Gastrocnemius medialis (tissue), 4 donors: ENCODE data around the gene PDS5A. TPM values are rescaled to one million over a fixed set of nuclear protein-coding genes. Genes with fewer than 3 reads are reported as not detected.

ENCODE experiments used
- ATAC-seq, 2 donors: fragments of 150-250 bp; one replicate each; pipeline ENCODE4 v1.9.1; 2016
- DNase-seq, 2 donors: peaks; one replicate each; pipeline ENCODE4 v3.0.0-alpha.2; 2019
- H3K27ac ChIP-seq, 4 donors: fragments of 200-600 bp; sonication (generic); 1 replicate in 1 of 4; 2 replicates in 3 of 4; pipeline ENCODE4 v1.5.1; 2016 to 2018; ENCODE audit warnings: mild to moderate bottlenecking in 2 of 4, moderate library complexity in 1 of 4
- H3K27me3 ChIP-seq, 3 donors: fragments of 200-600 bp; sonication (generic) in 2 of 3; 1 replicate in 1 of 3; 2 replicates in 2 of 3; pipeline versions ENCODE4 v1.5.1 to v1.6.0; 2016 to 2019; ENCODE audit warnings: mild to moderate bottlenecking in 1 of 3, moderate library complexity in 1 of 3
- H3K36me3 ChIP-seq, 2 donors: fragments of 200-600 bp; sonication (generic) in 1 of 2; one replicate each; pipeline ENCODE4 v1.5.1; 2017 to 2018
- H3K4me1 ChIP-seq, 2 donors: fragments of 200-600 bp; sonication (generic) in 1 of 2; one replicate each; pipeline ENCODE4 v1.5.1; 2016 to 2017; ENCODE audit warnings: mild to moderate bottlenecking in 2 of 2
- H3K4me3 ChIP-seq, 4 donors: fragments of 200-600 bp; sonication (generic) in 3 of 4; 1 replicate in 1 of 4; 2 replicates in 3 of 4; pipeline ENCODE4 v1.5.1; 2016 to 2019; ENCODE audit warnings: mild to moderate bottlenecking in 2 of 4
- H3K9me3 ChIP-seq, 3 donors: fragments of 200-600 bp; sonication (generic) in 2 of 3; 1 replicate in 1 of 3; 2 replicates in 2 of 3; pipeline ENCODE4 v1.5.1; 2016 to 2019
- CTCF ChIP-seq, 5 experiments: fragments of 450-650 bp in 3 of 5; fragments of 200-600 bp in 2 of 5; sonication (generic) in 2 of 5; IDR thresholded peaks in 4 of 5; conservative IDR thresholded peaks in 1 of 5; 1 replicate in 4 of 5; 2 replicates in 1 of 5; pipeline ENCODE4 v1.5.1; 2016 to 2019; ENCODE audit warnings: antibody characterized with exemption in 5 of 5, mild to moderate bottlenecking in 3 of 5, moderate library complexity in 3 of 5
- POLR2A ChIP-seq, 2 donors: fragments of 450-650 bp; IDR thresholded peaks; one replicate each; pipeline ENCODE4 v1.6.1; 2017; ENCODE audit warnings: antibody characterized with exemption in 2 of 2, mild to moderate bottlenecking in 2 of 2, moderate library complexity in 2 of 2
- in situ Hi-C, 4 donors: fragments of 200-750 bp; cut with MboI; loops; one replicate each; pipeline versions ENCODE4 v1.15.0 to v1.8.0; 2017; ENCODE audit warnings: low sequenced_read_pairs in 4 of 4
- intact Hi-C: fragments of 100-400 bp; cut with DNase I; formaldehyde crosslinking; loops from one replicate; pipeline ENCODE4 v1.15.1; 2023; ENCODE audit warnings: low total_unique reads
- total RNA-seq, 4 donors: library from RNA; depleted of rRNA; stranded (reverse); fragments of >200 nt; gene quantifications; one replicate each; pipeline versions ENCODE4 v1.1.0 to v1.2.3, GENCODE V29; 2016

Gene PDS5A
- total RNA-seq, 4 donors from 2014 or later = 28.3 to 40.6 (median 36.7) TPM

DNA sequence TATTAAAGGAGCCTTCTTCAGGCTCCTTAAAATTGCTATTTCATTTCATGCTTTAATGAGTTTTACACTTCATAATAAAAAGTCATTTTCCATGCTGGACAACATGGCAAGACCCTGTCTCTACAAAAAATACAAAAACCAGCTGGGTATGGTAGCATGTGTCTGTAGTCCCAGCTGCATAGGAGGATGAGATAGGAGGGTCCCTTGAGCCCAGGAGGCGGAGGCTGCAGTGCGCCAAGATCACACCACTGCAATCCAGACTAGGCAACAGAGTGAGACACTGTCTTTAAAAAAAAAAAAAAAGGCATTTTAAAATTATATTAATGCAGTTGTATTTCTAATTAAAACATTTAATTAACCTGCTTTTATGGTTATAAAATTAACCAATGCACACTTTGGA lies 49.2 kb downstream of the PDS5A start:
- H3K27ac ChIP-seq = no peak overlapping the region
- H3K9me3 ChIP-seq = no peaks in the 10 kb centered on the region
- H3K4me3 ChIP-seq = no peak overlapping the region
- no peaks in the 10 kb centered on the region for H3K27me3 ChIP-seq
- in situ Hi-C loops = no loop called here
- intact Hi-C loops = no loop called here
- peaks cover 4 to 6% of the 10 kb centered on the region in 2 donors for H3K4me1 ChIP-seq
- peaks cover 0 to 15% of the 10 kb centered on the region in 2 donors for H3K36me3 ChIP-seq
- ATAC-seq = no peak
- no peak for DNase-seq
- TF ChIP-seq CTCF (IDR thresholded peaks at IDR 0.05 in 4 of 5, conservative IDR thresholded peaks at IDR 0.05 in 1 of 5) = no peak
- TF ChIP-seq POLR2A (IDR thresholded peaks at IDR 0.05) = no peak

DNA sequence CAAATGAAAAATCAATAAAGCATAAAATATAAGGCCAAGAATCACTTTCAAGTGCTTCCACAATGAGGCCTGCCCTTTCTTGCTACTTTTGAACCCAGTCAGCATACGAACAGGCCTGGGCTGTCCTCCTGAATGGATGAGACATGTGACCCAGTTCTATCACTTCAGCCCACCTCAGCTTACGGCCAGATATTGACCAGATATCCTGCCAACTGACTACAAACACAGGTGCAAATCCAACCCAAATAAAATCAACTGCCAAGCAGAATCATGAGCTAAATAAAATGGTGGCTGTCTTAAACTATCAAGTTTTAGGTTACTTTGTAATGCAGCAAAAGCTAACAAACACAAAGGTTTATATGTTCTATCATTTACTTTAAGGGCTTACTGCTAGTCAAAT lies 53.7 kb downstream of the PDS5A start:
- in situ Hi-C loops = no loop called here
- no peak overlapping the region for H3K4me3 ChIP-seq
- TF ChIP-seq POLR2A (IDR thresholded peaks at IDR 0.05) (no peak), CTCF (IDR thresholded peaks at IDR 0.05 in 4 of 5, conservative IDR thresholded peaks at IDR 0.05 in 1 of 5) (no peak)

GRCh38 chr4:39922399-39922798 lies 55.3 kb downstream of the PDS5A start:
- intact Hi-C loops = no loop called here
- Histone ChIP-seq H3K4me1 (no peaks in the 10 kb centered on the region), H3K36me3 (peaks cover 0 to 41% of the 10 kb centered on the region in 2 donors), H3K4me3 (no peak overlapping the region), H3K9me3 (no peaks in the 10 kb centered on the region), H3K27ac (no peak overlapping the region), H3K27me3 (no peaks in the 10 kb centered on the region)
- TF ChIP-seq POLR2A (IDR thresholded peaks at IDR 0.05) = no peak
- no peak for TF ChIP-seq CTCF (IDR thresholded peaks at IDR 0.05 in 4 of 5, conservative IDR thresholded peaks at IDR 0.05 in 1 of 5)
- in situ Hi-C loops = no loop called here
- DNase-seq (no peak), ATAC-seq (no peak)

More for the DNA sequence above, 53.7 kb downstream of the PDS5A start:
- Histone ChIP-seq H3K9me3 (no peaks in the 10 kb centered on the region), H3K27me3 (no peaks in the 10 kb centered on the region), H3K36me3 (peaks cover 0 to 36% of the 10 kb centered on the region in 2 donors), H3K27ac (no peak overlapping the region), H3K4me1 (no peaks in the 10 kb centered on the region)
- intact Hi-C loops = no loop called here
- DNase-seq (no peak), ATAC-seq (no peak)

DNA sequence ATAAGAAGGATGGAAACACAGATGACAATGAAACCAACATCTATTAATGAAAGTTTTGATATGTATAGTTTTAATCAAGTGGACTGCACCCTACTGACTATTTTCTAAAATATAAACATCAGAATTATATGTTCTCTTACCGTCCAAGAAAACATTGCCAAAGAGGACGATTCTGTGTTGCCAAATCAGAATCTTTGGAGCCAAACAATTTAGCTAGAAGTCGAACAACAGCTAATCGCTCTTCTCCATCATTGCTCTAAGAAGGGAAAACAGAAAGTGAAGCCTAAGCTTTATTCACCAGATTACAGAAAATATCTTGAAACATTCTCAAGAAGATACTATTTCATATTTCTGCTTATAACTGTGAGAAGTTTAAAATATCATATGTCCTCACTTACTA lies 64.2 kb downstream of the PDS5A start:
- no peak for ATAC-seq

More for the DNA sequence above, 64.2 kb downstream of the PDS5A start:
- H3K27me3 ChIP-seq = no peaks in the 10 kb centered on the region
- intact Hi-C loops (no loop called here), in situ Hi-C loops (no loop called here)
- DNase-seq = no peak
- H3K36me3 ChIP-seq = peaks cover 0 to 61% of the 10 kb centered on the region in 2 donors
- no peak overlapping the region for H3K27ac ChIP-seq
- H3K9me3 ChIP-seq = no peaks in the 10 kb centered on the region
- no peaks in the 10 kb centered on the region for H3K4me1 ChIP-seq
- TF ChIP-seq POLR2A (IDR thresholded peaks at IDR 0.05) = no peak
- TF ChIP-seq CTCF (IDR thresholded peaks at IDR 0.05 in 4 of 5, conservative IDR thresholded peaks at IDR 0.05 in 1 of 5) = no peak
- H3K4me3 ChIP-seq = no peak overlapping the region
